GM19240 (cell line): ENCODE measurements around the gene PDE1C.
"Not testable (repeated sequence)": the region's sequence is repeated elsewhere in the genome, so short reads cannot be mapped to it uniquely, and the experiment has no call there.

Experiments
- DNase-seq: peaks from one replicate; pipeline ENCODE4 v3.0.0; 2011; ENCODE audit warnings: low spot score; ENCODE audit not compliant: insufficient read length

The PDE1C gene

GRCh38 chr7:32044739-32045138, 25.5 kb downstream of the PDE1C start:
- no peak for DNase-seq

- no peak for DNase-seq
Observed at GRCh38 chr7:32043688-32044087, 26.5 kb downstream of the PDE1C start.

GRCh38 chr7:32042900-32043299, 27.3 kb downstream of the PDE1C start:
- no peak for DNase-seq

GRCh38 chr7:32039000-32039756, 31.0 kb downstream of the PDE1C start:
- DNase-seq, result no peak

- no peak for DNase-seq
Observed at GRCh38 chr7:32037650-32038198, 32.5 kb downstream of the PDE1C start.

GRCh38 chr7:32036557-32036956, 33.6 kb downstream of the PDE1C start:
- DNase-seq, result no peak

GRCh38 chr7:32034052-32034451, 36.2 kb downstream of the PDE1C start:
- no peak for DNase-seq

- DNase-seq, result no peak
Observed at GRCh38 chr7:32033006-32033405, 37.2 kb downstream of the PDE1C start.

GRCh38 chr7:32032211-32032610, 38.0 kb downstream of the PDE1C start:
- no peak for DNase-seq

- DNase-seq, result no peak
Observed at GRCh38 chr7:32030904-32031692, 39.1 kb downstream of the PDE1C start.

- DNase-seq, result no peak
Observed at GRCh38 chr7:32026083-32026425, 44.2 kb downstream of the PDE1C start.

- no peak for DNase-seq
Observed at GRCh38 chr7:32025381-32026082, 44.7 kb downstream of the PDE1C start.

- no peak for DNase-seq
Observed at GRCh38 chr7:32023376-32023775, 46.8 kb downstream of the PDE1C start.

- no peak for DNase-seq
Observed at GRCh38 chr7:32022966-32023365, 47.2 kb downstream of the PDE1C start.

- DNase-seq, result no peak
Observed at GRCh38 chr7:32020551-32021159, 49.6 kb downstream of the PDE1C start.

GRCh38 chr7:32018845-32019578, 51.2 kb downstream of the PDE1C start:
- no peak for DNase-seq

GRCh38 chr7:32015133-32015532, 55.1 kb downstream of the PDE1C start:
- DNase-seq, result no peak

- not testable (repeated sequence) for DNase-seq
Observed at GRCh38 chr7:32013471-32013870, 56.7 kb downstream of the PDE1C start.

GRCh38 chr7:32005577-32005976, 64.6 kb downstream of the PDE1C start:
- DNase-seq, result no peak

- no peak for DNase-seq
Observed at GRCh38 chr7:32001948-32002347, 68.3 kb downstream of the PDE1C start.

GRCh38 chr7:31997423-31997822, 72.8 kb downstream of the PDE1C start:
- no peak for DNase-seq
